ENCODE results near the gene SRSF10. TPM values are rescaled to one million over a fixed set of nuclear protein-coding genes. Genes with fewer than 3 reads are reported as not detected.
"Not testable (repeated sequence)": the region's sequence is repeated elsewhere in the genome, so short reads cannot be mapped to it uniquely, and the experiment has no call there.

SRSF10 gene
- 78.9 TPM for total RNA-seq

GRCh38 chr1:23979881-23980727, at the start of gene SRSF10:
TSS of gene SRSF10 (minus strand) at chr1:23980327. CDS start at chr1:23980255, 72 bp downstream.
- peak; percentile 99 for DNase-seq (ENCODE audit: low spot score)

GRCh38 chr1:24027838-24028468, 47.8 kb upstream of the SRSF10 start:
- no peak for DNase-seq (ENCODE audit: low spot score)

- no peak for DNase-seq (ENCODE audit: low spot score)
Measured at GRCh38 chr1:24022581-24023361, 42.6 kb upstream of the SRSF10 start.

GRCh38 chr1:24021403-24022266, 41.5 kb upstream of the SRSF10 start:
- DNase-seq (ENCODE audit: low spot score) = peak; percentile 40

GRCh38 chr1:24020470-24020869, 40.3 kb upstream of the SRSF10 start:
- no peak for DNase-seq (ENCODE audit: low spot score)

- DNase-seq (ENCODE audit: low spot score) = peak; percentile 65
Measured at GRCh38 chr1:24020025-24020424, 39.9 kb upstream of the SRSF10 start.

- peak; percentile 98 for DNase-seq (ENCODE audit: low spot score)
Measured at GRCh38 chr1:24018611-24019580, 38.8 kb upstream of the SRSF10 start.

GRCh38 chr1:24015221-24016210, 35.4 kb upstream of the SRSF10 start:
- no peak for DNase-seq (ENCODE audit: low spot score)

GRCh38 chr1:24012878-24013277, 32.8 kb upstream of the SRSF10 start:
- DNase-seq (ENCODE audit: low spot score) = not testable (repeated sequence)

GRCh38 chr1:24010650-24011049, 30.5 kb upstream of the SRSF10 start:
- DNase-seq (ENCODE audit: low spot score) = peak; percentile 23

- peak; percentile 48 for DNase-seq (ENCODE audit: low spot score)
Measured at GRCh38 chr1:24009406-24009805, 29.3 kb upstream of the SRSF10 start.

GRCh38 chr1:24008574-24009184, 28.6 kb upstream of the SRSF10 start:
- DNase-seq (ENCODE audit: low spot score) = not testable (repeated sequence)

- DNase-seq (ENCODE audit: low spot score) = no peak
Measured at GRCh38 chr1:24007079-24007478, 27.0 kb upstream of the SRSF10 start.

- DNase-seq (ENCODE audit: low spot score) = no peak
Measured at GRCh38 chr1:24005163-24005562, 25.0 kb upstream of the SRSF10 start.

GRCh38 chr1:24004132-24004531, 24.0 kb upstream of the SRSF10 start:
- no peak for DNase-seq (ENCODE audit: low spot score)

GRCh38 chr1:24003331-24003972, 23.3 kb upstream of the SRSF10 start:
- no peak for DNase-seq (ENCODE audit: low spot score)

GRCh38 chr1:24002695-24003094, 22.6 kb upstream of the SRSF10 start:
- DNase-seq (ENCODE audit: low spot score) = no peak

GRCh38 chr1:23999156-23999671, 19.1 kb upstream of the SRSF10 start:
- DNase-seq (ENCODE audit: low spot score) = no peak

Measured in mucosa of gallbladder (tissue), 1 donor.